H4 (cell line): ENCODE data around the gene BSND. TPM values are rescaled to one million over a fixed set of nuclear protein-coding genes. Genes with fewer than 3 reads are reported as not detected.
A peak's percentile ranks its signal among the peaks of the same experiment; 100 is the strongest.
"Not testable (repeated sequence)": the region's sequence is repeated elsewhere in the genome, so short reads cannot be mapped to it uniquely, and the experiment has no call there.

Experiments used
- DNase-seq: peaks from one replicate; pipeline ENCODE4 v3.0.0-alpha.2; 2015; ENCODE audit warnings: low spot score
- total RNA-seq: library from RNA; depleted of rRNA; stranded (reverse); fragments of >200 nt; shearing (Covaris generic); gene quantifications from 2 replicates; pipeline ENCODE4 v1.2.3, GENCODE V29; 2014; rRNA removed

Gene BSND
- total RNA-seq: not detected in 2 replicates

GRCh38 chr1:54998677-54999076, at the start of gene BSND:
Gene BSND (plus strand): TSS chr1:54998933. CDS start chr1:54999187, 254 bp downstream.
- no peak for DNase-seq

DNA sequence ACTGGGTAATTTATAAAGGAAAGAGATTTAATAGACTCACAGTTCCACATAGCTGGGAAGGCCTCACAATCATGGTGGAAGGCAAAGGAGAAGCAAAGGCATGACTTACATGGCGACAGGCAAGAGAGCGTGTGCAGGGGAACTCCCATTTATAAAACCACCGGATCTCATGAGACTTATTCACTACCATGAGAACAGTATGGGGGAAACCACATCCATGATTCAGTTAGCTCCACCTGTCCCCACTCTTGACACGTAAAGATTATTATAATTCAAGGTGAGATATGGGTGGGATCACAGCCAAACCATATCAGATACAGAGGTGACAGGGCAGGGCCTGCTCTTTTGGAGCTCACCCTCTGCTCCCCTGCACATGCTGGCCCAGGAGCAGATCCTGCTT, 49.7 kb upstream of the BSND start:
- DNase-seq: no peak

DNA sequence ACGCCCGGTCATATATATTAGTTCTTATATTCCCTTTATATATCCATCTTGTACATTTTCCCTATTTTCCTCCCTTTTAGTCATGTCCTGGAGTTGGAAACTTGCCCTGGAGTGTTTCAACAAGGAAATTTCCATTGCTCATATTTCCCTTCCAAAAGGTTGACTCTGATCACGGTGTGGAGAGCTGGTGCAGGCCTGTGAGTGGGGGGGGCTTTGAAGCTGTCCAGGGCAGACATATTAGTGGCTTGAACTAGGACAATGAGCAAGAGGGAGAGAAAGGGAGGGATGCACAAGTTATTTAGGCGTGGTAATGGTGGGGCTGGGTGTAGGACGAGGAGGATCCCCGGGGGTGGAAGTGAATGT, 48.7 kb upstream of the BSND start:
- DNase-seq: no peak

DNA sequence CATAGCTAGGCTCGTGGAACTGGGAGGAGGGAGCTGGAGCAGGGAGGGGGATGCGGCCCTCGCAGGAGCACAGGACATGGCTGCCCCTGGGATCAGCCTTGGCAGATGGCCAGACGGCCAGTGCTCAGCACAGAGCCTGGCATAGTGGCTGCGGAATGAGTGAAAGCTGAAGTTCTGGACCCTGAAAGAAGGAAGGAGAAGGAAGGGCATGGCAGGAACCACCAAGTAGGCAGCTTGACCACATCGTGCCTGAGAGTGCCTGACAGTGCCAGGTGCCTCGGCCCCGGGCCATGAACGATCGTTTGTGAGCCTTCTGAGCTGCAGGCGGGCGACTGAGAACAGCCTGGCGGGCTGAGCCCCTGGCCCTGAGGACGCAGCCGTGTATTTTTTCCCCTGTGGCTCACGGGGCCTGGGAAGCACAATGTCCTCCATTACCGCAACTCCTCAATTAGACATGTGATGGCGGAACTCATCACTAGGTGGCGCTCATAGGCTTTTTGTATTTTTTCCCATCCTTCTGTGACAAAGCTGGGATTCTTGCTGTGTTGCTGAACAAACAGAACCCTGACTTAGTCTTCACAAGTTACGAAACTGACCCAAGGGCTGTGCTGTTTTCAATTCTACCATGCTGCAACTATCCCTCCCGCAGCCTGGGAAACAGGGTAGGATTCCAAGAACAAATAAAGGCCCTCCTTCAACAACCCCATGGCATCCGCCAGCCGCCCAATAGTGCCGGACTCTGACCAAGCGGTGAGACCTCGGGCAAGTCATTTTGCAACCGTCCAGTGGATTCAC, 48.2 kb upstream of the BSND start:
- peak; percentile 71 for DNase-seq

DNA sequence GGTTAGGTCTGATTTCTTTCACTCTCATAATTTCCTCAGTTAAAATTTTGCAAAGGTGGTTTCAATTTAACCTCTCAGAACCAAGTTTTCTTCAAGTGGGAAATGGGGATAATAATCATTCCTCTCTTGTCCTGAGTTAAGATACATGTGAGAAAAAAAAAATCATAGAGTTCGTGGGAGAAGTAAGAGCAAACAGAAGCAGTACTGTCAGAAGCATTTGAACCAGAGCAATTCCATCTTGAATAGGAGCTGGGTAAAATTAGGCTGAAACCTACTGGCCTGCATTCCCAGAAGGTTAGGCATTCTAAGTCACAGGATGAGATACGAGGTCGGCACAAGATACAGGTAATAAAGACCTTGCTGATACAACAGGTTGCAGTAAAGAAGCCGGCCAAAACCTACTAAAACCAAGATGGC, 46.9 kb upstream of the BSND start:
- no peak for DNase-seq

DNA sequence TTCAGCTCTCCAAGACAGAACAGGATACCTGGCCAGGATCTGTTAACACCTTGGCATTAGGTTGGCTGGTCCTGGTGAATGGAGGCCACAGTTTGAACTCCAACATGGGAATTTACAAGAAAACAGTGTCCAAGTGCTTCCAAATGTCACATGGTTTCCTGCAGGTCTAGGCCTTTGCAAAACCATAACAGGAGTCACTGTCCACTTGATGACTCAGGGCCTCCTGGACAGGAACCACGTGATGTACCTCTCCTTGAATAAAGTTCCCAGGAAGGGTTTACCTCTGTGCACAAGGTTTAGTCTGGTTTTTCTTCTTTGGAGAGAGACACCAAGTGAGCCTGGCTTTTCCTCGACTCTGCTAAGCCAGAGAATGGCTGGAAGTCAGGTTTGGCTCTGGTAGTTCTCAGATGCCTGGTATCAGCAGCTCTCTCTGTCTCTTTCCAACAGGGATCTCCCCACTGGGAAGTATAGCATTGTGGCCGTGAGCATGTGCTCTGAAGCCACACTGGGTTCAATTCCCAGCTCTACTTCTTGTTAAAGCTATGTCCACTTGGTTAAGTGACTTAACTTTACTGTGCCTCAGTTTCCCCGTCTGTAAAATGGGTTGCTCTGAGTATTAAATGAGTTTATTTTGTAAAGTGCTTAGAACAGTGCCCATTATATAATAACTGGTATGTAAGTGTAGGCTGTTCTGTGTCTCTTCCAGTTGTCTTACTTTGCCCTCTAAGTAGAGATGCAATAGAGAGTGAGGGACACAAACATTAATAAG, 45.6 kb upstream of the BSND start:
- DNase-seq: no peak

- DNase-seq: no peak
Observed at GRCh38 chr1:54953846-54954245, 44.9 kb upstream of the BSND start.

GRCh38 chr1:54955359-54955758, 43.4 kb upstream of the BSND start:
- no peak for DNase-seq

GRCh38 chr1:54956726-54957125, 42.0 kb upstream of the BSND start:
- DNase-seq: no peak

GRCh38 chr1:54959241-54959640, 39.5 kb upstream of the BSND start:
- no peak for DNase-seq

DNA sequence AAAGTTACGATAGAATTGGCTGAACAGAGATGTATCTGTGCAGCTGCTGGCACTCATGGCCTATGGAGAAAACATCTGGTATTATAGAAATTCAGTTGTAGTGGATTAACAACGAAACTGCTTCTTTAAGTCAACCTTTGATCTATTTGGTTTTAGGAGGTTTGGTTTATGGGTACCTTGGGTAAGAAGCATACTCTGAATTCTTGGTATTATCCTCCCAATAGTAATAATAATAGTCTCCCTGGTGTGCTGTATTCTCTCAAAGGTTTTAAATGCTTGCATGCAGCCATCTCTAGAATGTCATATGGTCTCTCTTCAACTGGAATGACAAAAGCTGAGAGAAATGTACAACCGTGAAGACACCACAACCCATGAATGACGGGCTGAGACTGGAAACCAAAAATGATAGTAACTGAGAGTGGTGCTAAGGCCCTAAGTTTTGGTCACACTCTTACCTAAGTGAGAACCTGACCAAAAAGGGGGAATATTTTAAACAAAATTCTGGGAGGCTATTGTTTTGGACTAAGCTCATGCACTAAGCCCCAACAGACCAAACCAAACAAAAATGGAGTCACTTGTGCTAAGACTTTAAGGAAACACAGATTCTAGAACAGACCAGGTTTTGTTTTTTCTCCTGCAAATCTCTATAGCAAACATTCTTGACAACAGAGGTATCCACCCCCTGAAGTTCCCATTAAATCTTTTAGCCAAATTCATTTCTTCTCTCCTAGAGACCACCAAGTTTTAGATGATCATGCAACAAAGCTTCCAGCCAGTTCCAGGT, 35.9 kb upstream of the BSND start:
- DNase-seq: no peak

GRCh38 chr1:54963829-54964228, 34.9 kb upstream of the BSND start:
- not testable (repeated sequence) for DNase-seq

DNA sequence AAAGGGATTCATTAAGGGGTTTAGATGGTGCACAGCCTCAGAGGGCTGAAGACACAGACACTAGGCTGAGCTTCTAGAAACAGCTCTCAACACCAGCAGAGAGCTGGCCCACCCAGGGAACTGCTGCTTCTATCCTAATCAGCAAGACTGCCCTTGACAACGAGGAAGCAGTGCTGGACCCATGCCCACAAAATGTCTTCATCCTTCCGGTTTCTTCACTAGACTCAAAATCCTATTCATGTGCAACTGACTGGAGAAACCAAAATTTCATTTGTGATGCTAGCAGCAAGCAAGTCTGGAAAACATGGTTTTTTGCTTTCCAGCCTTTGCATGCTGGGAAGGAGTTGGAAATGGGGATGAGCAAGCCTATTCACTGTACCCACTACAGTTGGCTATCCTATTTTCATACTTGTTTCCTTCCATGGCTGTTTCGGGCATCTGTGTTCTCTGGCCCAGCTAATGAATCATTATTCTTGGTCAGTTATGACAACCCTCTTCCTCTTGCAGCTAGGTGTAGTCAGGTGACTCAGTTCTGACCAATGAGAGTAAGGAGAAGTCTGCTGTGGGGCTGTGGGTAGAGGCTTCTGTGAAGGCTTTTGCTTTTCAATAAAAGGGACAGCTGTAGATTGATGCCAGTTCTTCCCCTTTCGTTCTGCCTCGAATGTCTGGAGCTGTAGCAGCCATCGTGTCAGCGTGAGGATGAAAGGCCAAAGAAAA, 33.0 kb upstream of the BSND start:
- DNase-seq: no peak

DNA sequence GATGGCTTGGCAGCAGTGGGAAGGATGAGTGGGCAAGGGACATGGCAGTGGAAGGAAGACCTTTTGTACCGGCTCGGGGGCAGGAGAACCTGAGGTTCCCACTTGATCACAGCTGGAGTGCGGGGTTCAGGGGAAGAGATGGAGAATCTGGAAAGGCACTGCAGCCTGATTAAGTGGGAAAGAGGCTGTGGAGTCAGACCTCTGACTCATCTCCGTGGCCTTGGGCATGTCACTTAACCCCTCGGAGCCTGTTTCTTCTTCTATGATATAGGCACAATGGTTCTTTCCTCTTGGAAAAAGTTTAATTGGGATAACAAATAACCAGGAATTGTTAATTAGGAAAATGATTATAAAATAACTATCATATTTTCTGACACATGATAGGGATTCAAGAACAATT, 31.4 kb upstream of the BSND start:
- no peak for DNase-seq

DNA sequence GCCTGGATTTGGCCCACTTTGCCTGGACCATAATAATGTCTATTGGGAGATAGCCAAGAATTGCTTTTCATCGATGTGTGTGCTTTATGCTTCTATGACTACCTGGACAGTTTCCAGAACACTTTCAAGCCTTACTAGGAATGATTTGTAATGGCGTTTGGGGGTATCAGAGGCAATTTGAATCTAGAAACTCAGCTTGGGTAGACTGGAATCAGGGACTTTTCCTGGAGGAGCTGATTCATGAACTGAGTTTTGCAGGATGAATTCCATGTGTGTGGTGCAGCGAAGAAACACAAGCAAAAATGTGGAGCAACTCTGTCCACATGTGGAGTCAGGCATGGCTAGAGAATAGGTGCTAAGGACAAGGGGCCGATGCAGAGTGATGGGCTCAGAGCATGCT, 30.2 kb upstream of the BSND start:
- no peak for DNase-seq

- DNase-seq: no peak
Observed at GRCh38 chr1:54969879-54970278, 28.9 kb upstream of the BSND start.

DNA sequence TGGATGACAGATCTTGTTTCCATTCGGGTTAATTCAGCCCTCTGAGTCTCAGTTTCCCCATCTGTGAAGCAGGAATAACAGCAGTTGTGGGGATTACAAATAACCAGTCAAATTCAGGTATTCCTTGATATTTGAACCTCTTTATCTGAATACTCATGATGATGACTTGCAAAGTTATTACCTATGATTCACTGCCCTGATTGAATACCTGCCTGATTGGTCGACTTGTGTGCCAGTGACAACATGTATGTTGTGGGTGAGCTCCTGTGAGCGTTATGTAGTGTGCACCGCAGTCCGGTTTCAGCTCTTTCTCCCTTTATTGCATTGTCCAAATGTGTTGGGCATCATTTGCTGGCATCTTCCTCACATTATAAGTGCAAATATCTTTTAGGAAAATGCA, 27.8 kb upstream of the BSND start:
- no peak for DNase-seq

- peak; percentile 33 for DNase-seq
Observed at GRCh38 chr1:54971317-54971791, 27.4 kb upstream of the BSND start.

GRCh38 chr1:54972436-54972835, 26.3 kb upstream of the BSND start:
- DNase-seq: no peak

- DNase-seq: no peak
Observed at GRCh38 chr1:54973205-54973921, 25.4 kb upstream of the BSND start.
